ENCODE data around the gene AHI1. TPM values are rescaled to one million over a fixed set of nuclear protein-coding genes. Genes with fewer than 3 reads are reported as not detected.

Gene AHI1
- total RNA-seq, 2 donors from 2014 or later: 32.0 to 41.2 TPM

DNA sequence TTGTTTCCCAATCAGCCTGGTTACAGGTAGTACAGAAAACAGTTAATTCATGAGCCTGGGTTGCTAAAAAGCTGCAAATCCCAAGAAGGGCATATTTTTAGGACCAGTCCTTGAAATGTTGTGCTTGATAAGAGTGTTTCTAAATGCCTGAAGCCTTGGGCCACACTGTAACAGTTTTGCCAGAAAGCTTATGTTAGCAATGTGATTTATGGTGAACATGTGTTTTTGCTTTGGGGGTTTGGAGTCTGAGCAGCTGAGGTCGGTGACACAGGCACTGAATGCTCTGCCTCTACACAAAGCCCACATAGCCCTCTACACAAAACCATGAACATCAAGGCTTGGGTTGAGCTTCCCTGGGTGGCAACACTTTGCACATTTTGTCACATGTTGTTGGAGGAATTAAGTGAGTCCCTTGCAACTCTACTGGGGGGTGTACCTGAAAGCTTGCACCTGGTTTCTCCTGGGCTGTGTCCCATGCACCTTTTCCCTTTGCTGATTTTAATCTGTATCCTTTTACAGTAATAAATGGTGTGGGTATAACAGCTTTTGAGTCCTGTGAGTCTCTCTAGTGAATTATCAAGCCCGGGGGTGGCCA lies 22.2 kb downstream of the AHI1 start:
- peak; percentile 41 for DNase-seq (ENCODE audit: low spot score)
- intact Hi-C loops (cut with DNase I): no loop called here

DNA sequence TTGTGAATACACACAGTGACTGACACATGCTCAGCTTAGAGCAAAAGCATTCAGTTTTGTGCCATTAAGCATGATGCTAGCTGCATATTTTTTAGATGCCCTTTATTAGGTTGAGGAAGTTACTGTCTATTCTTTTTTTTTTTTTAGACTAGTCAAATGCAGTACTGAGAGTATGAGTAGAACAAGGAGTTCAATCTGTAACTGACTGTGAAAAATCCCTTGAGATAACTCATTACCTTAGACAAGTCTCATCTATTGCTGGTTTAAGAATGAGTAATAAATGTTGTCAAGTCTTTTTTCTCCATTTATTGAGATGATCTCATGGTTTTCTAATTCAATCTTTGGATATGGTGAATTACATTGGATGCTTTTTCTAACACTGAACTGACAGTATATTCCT lies 23.2 kb downstream of the AHI1 start:
- DNase-seq (ENCODE audit: low spot score): no peak
- intact Hi-C loops (cut with DNase I): loop anchor here in 1 of 2 donors (5.0 kb wide), 1 partner anchor 1318 kb away; the partner anchor contains the start of gene MAP3K5

DNA sequence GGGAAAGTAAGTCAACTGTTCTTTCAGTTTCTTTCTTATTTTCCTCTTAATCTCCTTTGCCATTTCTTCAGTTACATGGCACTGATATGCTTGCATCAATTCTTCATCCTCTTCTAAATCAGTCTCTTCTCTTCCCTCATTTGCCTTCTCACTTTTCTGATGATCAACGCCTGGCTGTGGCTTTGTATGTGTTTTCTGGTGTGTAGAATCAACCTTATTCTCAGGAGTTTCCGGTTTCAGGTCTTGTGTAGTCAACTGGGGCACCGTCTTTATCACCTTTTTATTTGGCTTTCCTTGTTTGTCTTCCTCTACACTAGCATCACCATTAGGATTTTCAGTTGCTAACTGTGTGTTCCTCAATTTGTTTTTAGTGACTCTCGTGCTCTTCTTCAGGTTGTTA lies 31.6 kb downstream of the AHI1 start:
- intact Hi-C loops (cut with DNase I): no loop called here
- DNase-seq (ENCODE audit: low spot score): no peak

DNA sequence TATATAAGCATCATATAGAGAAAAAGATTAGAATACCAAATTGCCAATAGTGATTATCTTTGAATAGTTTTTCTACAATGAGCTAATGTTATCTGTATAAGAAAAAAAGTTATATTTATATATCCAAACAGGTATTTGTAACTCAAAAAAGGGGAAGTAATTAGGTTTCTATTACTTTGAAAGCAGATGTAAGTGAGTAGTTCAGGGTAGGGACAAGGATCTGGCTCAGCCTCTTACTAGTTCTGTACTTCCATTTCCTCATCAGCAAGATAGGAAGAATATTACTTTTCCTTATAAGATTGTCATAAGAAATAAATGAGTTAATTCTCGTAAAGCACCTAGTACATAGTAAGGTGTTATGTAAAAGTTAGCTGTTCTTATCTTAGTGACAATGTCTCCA lies 32.2 kb downstream of the AHI1 start:
- intact Hi-C loops (cut with DNase I): no loop called here
- no peak for DNase-seq (ENCODE audit: low spot score)

DNA sequence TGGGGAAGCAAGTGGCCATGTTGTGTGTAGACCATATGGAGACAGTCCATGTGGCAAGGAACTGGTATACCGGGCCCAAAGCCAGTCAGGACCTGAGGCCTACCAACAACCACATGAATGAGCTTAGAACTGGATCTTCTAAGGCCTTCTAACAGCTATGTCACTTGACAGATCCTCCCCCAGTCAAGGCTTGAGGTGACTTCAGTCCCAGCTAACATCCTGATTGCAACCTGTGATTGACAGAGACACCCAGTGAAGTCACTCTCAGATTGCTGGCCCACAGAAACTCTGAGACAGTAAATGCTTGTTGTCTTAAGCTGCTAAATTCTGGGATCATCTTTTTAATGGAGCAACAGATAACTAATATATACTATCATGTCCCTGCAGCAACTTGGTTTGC lies 32.9 kb downstream of the AHI1 start:
- intact Hi-C loops (cut with DNase I): no loop called here

DNA sequence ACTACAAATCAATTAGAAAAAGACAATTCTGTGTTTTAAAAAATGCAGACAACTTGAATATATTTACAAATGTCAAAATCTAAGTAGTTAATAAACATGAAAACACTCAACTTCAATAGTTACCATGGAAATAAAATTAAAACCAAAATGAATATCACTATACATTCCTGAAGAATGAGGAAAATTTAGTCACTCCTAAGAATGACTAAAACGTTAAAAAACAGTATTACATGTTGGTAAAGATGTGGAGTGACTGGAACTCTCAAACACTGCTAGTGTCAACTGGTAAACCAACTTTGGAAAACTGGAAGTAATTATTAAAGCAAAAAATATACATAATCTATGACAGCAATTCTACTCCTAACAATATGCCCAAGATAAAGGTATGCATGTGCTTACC lies 36.3 kb downstream of the AHI1 start:
- intact Hi-C loops (cut with DNase I): no loop called here
- DNase-seq (ENCODE audit: low spot score): no peak

More for the DNA sequence above, 32.9 kb downstream of the AHI1 start:
- DNase-seq (ENCODE audit: low spot score): no peak

DNA sequence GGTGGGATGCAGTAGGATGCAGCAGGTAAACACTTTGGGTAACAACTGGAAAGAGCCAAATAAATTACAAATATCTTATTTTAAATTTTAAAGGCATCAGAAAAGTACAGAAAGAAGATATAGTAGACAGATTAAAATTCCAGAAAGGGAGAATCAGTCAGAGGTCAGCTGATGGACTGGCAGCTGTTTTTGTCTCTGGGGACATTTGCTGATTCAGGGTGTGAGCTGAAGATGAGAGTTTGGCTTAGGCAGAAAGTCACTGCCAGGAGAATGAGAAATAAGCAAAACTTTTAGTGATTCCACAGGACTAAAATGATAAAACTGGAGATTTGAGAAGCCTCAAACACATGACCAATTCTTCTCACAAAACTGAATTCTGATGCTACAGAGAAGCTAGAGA lies 39.5 kb downstream of the AHI1 start:
- DNase-seq (ENCODE audit: low spot score): no peak

DNA sequence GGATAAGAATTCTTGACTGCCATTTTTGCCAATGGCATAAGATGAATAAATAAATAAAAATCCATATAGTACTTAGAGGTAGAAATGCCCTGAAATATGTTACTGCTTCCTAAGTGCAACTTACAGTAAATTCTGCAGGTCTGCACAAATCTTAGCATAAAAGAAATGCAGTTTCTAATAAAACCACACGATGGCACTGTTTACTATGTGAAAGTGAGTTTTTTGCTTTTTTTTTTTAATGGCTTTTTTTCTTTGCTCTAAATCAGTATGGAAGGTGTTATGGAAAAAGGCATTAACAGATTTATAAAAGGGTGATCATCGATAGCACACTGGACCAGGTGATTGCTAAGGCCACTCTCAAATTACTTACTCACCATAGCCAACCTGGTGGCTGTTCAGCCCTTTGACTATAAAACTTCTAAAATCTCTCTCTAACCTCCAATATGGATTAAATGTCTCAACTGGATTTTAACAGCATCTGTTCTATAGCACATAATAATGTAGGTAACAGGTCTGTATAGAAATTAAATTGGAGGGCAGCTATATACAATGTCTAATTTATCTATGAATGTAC lies 45.8 kb downstream of the AHI1 start:
- intact Hi-C loops (cut with DNase I): no loop called here
- no peak for DNase-seq (ENCODE audit: low spot score)

More for the DNA sequence above, 39.5 kb downstream of the AHI1 start:
- intact Hi-C loops (cut with DNase I): no loop called here

DNA sequence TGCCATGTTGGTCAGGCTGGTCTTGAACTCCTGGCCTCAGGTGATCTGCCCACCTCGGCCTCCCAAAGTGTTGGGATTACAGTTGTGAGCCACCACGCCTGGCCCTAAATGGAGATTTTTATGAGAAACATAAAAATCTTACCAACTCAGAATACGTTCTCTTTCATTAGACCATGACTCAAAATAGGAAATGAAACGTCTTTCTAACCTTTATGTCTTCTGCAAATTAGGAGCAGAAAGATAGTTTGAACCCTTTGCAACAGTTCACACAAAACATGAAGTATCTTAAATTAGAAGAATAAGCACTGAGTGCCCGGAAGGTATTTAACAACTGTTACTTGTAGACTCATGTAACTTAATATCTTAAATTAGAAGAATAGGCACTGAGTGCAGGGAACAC lies 48.3 kb downstream of the AHI1 start:
- no peak for DNase-seq (ENCODE audit: low spot score)
- intact Hi-C loops (cut with DNase I): no loop called here

DNA sequence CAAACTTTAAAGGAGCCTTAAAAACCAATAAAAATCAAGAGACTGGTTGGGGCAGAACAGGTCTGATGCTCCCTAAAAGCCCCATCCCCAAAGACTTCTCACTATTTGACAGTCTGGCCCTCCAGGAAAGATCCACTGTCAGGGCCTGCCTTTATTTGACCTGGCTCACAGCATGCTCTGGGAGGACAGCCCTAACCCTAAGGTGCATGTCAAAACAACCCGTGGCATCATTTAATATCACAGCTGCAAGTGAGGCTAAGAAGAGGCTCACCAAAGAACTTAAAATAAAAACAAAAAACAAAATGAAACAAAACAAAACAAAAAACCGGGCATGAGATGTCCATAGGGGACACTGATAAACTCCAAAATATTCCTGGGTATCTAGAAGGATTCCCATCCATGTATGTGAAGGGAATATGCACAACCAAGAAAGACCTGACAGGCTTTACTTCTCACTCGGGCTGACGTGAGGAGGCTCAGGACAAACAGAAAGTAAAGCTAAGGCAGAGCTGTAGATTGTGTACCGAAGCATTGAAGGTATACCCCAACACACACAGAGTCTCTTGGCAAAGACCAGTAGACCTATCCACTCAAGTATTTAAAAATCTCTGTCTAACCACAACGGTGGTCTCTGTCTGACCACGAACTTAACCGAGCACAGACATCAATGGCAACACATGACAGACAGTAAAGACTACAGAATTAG lies 57.3 kb downstream of the AHI1 start:
- DNase-seq (ENCODE audit: low spot score): no peak
- intact Hi-C loops (cut with DNase I): no loop called here

DNA sequence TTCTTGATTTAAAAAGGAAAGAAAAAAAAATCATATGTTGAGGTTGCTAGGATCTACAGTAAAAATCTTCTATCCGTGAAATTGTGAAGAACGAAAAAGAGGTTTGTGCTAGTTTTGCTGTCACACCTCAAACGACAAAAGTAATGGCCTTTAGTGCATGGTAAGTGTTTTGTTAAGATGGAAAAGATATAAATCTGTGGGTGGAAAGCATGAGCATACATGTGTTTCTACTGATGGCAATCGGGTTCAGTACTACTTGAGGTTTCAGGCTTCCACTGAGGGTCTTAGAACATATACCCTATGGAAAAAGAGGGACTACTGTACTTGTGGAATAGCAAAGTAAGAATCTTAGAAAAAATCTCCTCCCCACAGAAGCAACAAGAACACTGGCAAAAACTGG lies 58.0 kb downstream of the AHI1 start:
- no peak for DNase-seq (ENCODE audit: low spot score)
- intact Hi-C loops (cut with DNase I): no loop called here

DNA sequence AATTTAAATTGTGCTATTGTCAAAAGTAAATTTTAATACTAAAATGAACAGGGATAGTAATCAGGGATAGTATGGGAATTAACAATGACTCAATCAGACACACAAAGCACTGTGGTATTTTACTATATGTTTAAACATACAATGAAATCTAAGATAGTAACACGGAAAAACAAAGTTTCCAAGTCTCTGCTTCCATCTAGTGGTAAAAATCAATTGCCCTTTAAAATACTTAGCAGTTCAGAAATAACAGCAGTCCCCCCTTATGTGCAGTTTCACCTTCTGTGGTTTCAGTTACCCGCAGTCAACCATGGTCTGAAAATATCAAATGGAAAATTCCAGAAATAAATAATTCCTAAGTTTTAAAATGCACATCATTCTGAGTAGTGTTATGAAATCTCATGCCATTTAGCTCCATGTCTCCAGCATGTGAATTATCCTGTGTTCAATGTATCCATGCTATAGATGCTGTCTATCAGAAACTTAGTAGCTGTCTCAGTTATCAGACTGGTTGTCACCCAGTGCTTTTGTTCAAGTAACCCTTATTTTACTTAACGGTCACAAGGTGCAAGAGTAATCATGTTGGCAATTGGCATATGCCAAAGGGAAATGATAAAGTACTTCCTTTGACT lies 58.5 kb downstream of the AHI1 start:
- intact Hi-C loops (cut with DNase I): no loop called here
- no peak for DNase-seq (ENCODE audit: low spot score)

DNA sequence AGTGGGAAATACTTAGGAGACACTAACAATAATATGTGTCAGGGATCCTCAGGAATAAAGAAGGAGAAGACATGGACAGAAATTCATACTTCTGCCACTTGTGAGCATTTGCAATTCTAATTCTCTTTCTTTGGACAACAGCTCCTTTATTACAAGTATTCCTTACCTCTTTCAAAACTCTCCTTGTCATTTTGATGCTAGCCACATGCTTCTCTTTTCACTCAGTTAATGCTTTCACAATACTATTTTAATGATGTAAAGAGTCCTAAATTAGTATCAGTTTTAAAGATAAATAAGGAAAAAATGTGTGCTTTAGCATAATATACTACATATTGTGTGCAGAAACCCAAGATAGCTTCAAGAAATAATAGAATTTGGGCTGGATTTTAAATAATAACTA lies 62.5 kb downstream of the AHI1 start:
- DNase-seq (ENCODE audit: low spot score): no peak
- intact Hi-C loops (cut with DNase I): no loop called here

DNA sequence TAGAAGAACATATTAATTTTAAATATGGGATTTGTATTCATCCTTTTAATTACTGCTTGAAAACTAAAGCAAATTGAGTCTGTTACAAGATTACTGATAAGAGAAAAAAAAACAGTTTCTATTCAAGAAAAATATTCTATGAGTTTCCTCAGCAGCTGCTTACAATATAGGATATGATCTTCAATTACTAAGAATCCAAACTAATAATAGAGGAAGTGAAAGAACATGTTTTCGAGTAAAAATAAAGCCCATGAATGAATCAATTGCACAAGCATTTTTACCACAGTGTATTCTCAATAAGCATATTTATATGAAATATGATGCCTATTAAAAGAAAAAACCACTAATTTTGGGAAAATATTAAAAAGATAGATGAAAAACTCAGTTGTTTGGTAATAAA lies 63.4 kb downstream of the AHI1 start:
- intact Hi-C loops (cut with DNase I): no loop called here

DNA sequence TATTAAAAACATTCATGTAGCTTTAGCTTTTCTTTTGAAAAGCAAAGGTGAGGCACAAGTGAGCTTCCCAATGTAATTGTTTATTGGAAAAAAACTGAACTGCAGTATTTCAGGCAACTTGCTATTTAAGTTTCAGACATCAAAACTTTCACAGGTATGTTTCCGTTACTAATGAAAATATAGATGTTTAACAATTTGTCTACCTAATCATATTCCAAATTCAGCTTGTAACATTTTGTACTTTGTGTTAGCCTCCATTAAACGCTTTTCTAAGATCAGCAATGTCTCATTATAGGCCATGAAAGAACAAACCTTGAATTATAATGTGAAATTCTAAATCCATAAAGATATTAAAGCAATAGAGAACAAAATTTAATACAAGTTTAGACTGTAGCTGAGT lies 69.5 kb downstream of the AHI1 start:
- intact Hi-C loops (cut with DNase I): no loop called here
- DNase-seq (ENCODE audit: low spot score): no peak

More for the DNA sequence above, 63.4 kb downstream of the AHI1 start:
- DNase-seq (ENCODE audit: low spot score): no peak

DNA sequence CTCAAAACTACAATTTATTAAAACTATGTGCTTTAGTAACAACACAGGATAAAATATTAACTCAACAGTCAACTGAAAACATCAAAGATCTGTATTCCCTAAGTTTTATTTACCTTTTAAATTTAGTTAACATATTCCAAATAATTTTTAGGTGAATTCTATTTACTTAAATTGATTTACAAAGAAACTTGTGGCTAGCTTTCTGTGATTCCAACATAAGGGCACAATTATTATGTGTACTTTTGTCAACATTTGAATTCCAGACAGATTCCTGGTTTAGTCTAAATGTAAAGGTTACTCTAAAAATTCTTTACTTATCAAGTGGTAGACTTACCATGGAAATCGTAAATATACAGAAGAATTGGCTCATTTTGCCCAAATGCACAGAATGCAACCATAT lies 70.7 kb downstream of the AHI1 start:
- intact Hi-C loops (cut with DNase I): no loop called here
- no peak for DNase-seq (ENCODE audit: low spot score)

DNA sequence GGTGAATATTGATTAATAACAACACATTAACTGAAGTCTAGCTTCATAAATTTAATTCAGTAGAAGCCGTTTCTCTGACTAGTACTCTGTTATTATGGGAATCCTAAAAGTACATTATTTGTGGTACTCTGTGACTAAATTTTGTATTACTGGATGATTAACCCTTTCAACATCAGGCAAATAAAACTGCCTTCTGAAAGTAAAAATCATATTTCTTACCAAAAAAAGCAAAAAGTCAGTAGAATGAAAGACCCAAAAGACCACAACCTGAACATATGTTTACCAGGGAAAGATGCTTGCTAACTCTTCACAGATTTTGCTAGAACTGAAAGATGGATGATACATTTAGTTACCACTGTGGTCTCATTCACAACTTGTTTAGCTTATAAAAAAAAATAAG lies 73.2 kb downstream of the AHI1 start:
- intact Hi-C loops (cut with DNase I): no loop called here
- no peak for DNase-seq (ENCODE audit: low spot score)

DNA sequence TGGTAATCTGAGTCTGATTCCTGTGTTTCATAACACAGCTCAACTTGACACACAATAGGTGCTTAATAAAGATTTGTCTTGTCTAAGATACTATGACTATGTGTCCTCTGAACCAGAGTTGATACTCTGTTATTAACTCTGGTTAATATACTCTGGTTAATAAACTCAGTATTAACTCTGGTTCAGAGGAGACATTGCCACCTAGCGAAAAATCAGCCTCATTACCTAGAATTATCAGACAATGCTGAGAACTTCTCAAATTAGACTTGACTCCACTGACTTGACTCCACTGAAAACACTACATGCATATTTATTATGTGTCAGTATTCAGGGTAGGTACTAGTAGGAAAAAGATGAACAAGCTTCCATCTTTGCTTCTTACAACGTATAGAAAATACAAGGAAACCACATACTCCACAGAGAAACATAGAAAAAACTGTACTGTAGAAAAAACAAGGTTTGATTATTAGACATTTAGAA lies 73.9 kb downstream of the AHI1 start:
- intact Hi-C loops (cut with DNase I): no loop called here
- no peak for DNase-seq (ENCODE audit: low spot score)

DNA sequence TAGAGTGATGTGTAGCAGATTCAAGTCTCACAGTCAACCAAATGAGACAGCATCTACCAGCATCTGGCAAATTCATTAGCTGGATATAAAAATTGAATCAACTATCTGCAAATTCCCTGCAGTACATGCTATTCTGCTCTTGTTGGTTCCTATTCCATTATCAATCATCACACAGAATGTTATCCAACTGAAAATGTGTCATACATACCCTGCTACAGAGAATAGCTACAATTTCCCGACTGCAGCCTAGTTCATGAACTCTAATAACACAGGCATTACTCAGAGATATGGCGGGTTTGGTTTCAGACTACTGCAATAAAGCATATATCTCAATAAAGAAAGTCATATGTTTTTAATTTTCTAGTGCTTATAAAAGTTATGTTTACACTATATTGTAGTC lies 78.4 kb downstream of the AHI1 start:
- intact Hi-C loops (cut with DNase I): no loop called here

DNA sequence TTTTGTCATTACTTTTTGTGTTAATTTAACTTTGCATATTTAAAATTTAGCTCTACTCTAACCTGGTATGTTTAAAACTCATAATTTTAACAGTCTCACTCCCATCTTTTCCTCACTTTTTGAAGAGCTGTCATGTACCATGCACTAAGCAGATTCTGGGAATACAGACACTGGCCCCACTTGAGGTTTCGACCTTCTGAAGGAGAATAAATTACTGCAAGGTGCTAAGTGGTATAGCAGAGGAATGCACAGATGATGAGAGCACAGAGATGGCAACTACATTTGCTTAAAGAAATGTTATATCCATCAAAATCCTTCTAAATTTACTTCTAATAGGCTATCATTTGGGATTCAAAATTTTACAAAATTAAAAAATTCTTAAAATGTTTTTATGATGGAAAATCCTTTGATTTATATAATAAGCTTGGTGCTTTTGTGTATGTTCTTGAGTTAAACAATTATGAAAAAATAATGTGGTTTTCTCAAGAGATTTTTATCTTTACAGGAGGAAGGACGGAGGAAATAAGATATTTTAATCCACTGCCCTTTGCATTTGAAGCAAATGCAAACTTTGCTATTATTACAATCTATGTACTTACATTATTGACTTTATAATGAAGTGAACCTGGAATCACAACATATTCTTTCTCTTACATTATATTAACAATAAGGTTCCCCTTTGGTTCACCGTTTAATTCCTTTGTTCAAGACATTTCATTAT lies 79.3 kb downstream of the AHI1 start:
- intact Hi-C loops (cut with DNase I): no loop called here

More for the DNA sequence above, 78.4 kb downstream of the AHI1 start:
- DNase-seq (ENCODE audit: low spot score): no peak

More for the DNA sequence above, 79.3 kb downstream of the AHI1 start:
- DNase-seq (ENCODE audit: low spot score): no peak

Data from posterior vena cava (tissue), 2 donors.